ENCODE data around the gene MCM5. TPM values are rescaled to one million over a fixed set of nuclear protein-coding genes. Genes with fewer than 3 reads are reported as not detected.

The MCM5 gene
- total RNA-seq, 1 experiment from 2014 or later, result 194 TPM

DNA sequence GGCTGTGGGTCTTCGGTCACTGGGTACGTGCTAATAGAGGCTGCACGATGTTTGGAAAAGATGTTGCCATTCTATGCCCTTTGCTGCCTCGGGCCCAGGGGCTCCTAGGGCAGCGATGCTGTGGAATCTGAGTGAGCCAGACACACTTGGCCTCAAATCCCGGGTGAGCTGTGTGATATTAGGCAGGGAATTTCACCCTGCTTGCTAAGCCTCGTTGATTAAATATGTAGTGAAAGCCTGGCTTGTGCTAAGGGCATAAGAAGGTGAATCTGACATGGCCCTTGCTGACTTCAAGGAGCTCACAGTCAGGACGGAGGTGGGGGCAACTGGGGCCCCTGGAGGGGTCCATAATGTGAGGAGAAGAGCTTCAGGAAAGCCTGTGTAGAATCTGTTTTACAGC lies 24.4 kb upstream of the MCM5 start:
- H2AFZ ChIP-seq (ENCODE audit: low read depth, low read length, poor library complexity, severe bottlenecking), result peak overlapping the region; percentile 59
- no TSS peak for BruUV-seq (replicated peaks)
- no peaks in the 10 kb centered on the region for H3K36me3 ChIP-seq (ENCODE audit: control insufficient read depth in 1 of 2, insufficient read depth in 2 of 2, low read length in 2 of 2)
- TF ChIP-seq POLR2A (IDR thresholded peaks at IDR 0.05; ENCODE audit: borderline replicate concordance, extremely low read depth, insufficient read depth, insufficient read length) (no peak), FOSL1 (IDR thresholded peaks at IDR 0.05; ENCODE audit: low read depth) (no peak), EZH2 (IDR thresholded peaks at IDR 0.05) (no peak), SP1 (IDR thresholded peaks at IDR 0.05; ENCODE audit: low read depth) (no peak), EGR1 (IDR thresholded peaks at IDR 0.05; ENCODE audit: low read depth) (no peak), ZFX (IDR thresholded peaks at IDR 0.05) (no peak), CEBPB (IDR thresholded peaks at IDR 0.05; ENCODE audit: low read depth) (no peak), CBX3 (IDR thresholded peaks at IDR 0.05; ENCODE audit: low read depth) (no peak), RAD21 (IDR thresholded peaks at IDR 0.05; ENCODE audit: low read depth) (no peak), YY1 (IDR thresholded peaks at IDR 0.05; ENCODE audit: extremely low read depth, insufficient replicate concordance, low read depth, low read length) (no peak), EZH2phosphoT487 (IDR thresholded peaks at IDR 0.05; ENCODE audit: borderline replicate concordance) (no peak), JUND (IDR thresholded peaks at IDR 0.05) (no peak), SRF (IDR thresholded peaks at IDR 0.05; ENCODE audit: low read depth) (no peak), SIN3A (IDR thresholded peaks at IDR 0.05; ENCODE audit: low read depth) (no peak), POLR2AphosphoS5 (IDR thresholded peaks at IDR 0.05; ENCODE audit: low read depth, low read length) (no peak), ZNF274 (IDR thresholded peaks at IDR 0.05; ENCODE audit: low read depth, low read length) (no peak)
- TF ChIP-seq, protein P1, sequence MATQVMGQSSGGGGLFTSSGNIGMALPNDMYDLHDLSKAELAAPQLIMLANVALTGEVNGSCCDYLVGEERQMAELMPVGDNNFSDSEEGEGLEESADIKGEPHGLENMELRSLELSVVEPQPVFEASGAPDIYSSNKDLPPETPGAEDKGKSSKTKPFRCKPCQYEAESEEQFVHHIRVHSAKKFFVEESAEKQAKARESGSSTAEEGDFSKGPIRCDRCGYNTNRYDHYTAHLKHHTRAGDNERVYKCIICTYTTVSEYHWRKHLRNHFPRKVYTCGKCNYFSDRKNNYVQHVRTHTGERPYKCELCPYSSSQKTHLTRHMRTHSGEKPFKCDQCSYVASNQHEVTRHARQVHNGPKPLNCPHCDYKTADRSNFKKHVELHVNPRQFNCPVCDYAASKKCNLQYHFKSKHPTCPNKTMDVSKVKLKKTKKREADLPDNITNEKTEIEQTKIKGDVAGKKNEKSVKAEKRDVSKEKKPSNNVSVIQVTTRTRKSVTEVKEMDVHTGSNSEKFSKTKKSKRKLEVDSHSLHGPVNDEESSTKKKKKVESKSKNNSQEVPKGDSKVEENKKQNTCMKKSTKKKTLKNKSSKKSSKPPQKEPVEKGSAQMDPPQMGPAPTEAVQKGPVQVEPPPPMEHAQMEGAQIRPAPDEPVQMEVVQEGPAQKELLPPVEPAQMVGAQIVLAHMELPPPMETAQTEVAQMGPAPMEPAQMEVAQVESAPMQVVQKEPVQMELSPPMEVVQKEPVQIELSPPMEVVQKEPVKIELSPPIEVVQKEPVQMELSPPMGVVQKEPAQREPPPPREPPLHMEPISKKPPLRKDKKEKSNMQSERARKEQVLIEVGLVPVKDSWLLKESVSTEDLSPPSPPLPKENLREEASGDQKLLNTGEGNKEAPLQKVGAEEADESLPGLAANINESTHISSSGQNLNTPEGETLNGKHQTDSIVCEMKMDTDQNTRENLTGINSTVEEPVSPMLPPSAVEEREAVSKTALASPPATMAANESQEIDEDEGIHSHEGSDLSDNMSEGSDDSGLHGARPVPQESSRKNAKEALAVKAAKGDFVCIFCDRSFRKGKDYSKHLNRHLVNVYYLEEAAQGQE (IDR thresholded peaks at IDR 0.05; ENCODE audit: low read depth), result no peak
- TF ChIP-seq, protein P2, sequence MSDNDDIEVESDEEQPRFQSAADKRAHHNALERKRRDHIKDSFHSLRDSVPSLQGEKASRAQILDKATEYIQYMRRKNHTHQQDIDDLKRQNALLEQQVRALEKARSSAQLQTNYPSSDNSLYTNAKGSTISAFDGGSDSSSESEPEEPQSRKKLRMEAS (IDR thresholded peaks at IDR 0.05), result no peak
- TF ChIP-seq, protein P3, sequence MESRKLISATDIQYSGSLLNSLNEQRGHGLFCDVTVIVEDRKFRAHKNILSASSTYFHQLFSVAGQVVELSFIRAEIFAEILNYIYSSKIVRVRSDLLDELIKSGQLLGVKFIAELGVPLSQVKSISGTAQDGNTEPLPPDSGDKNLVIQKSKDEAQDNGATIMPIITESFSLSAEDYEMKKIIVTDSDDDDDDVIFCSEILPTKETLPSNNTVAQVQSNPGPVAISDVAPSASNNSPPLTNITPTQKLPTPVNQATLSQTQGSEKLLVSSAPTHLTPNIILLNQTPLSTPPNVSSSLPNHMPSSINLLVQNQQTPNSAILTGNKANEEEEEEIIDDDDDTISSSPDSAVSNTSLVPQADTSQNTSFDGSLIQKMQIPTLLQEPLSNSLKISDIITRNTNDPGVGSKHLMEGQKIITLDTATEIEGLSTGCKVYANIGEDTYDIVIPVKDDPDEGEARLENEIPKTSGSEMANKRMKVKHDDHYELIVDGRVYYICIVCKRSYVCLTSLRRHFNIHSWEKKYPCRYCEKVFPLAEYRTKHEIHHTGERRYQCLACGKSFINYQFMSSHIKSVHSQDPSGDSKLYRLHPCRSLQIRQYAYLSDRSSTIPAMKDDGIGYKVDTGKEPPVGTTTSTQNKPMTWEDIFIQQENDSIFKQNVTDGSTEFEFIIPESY (IDR thresholded peaks at IDR 0.05; ENCODE audit: extremely low read depth, insufficient replicate concordance, low read length), result no peak
- TF ChIP-seq, protein P4, sequence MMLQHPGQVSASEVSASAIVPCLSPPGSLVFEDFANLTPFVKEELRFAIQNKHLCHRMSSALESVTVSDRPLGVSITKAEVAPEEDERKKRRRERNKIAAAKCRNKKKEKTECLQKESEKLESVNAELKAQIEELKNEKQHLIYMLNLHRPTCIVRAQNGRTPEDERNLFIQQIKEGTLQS (IDR thresholded peaks at IDR 0.05), result no peak
- no peaks in the 10 kb centered on the region for H4K20me1 ChIP-seq (ENCODE audit: insufficient read depth)
- H3K4me1 ChIP-seq (ENCODE audit: control insufficient read depth in 1 of 2, insufficient read depth in 2 of 2, low read length in 2 of 2), result peaks cover 31 to 79% of the 10 kb centered on the region in 2 experiments
- no peaks in the 10 kb centered on the region for H3K9me2 ChIP-seq (ENCODE audit: insufficient read depth)
- ChIA-PET RAD21 (ENCODE audit: low non-redundant PET in 1 of 2, low total read pairs in 2 of 2, uncharacterized antibody in 2 of 2, unreplicated experiment in 2 of 2) (no interaction called here), CTCF (no interaction called here), POLR2A (no interaction called here)
- H3K27ac ChIP-seq (ENCODE audit: low read depth, low read length), result no peak overlapping the region
- H3K27me3 ChIP-seq (ENCODE audit: insufficient read depth, low read length), result no peaks in the 10 kb centered on the region
- no peak overlapping the region for H3K9ac ChIP-seq (ENCODE audit: low read length)
- H3K79me2 ChIP-seq (ENCODE audit: insufficient read depth, low read length), result no peaks in the 10 kb centered on the region
- no peak for ATAC-seq
- no peak for DNase-seq (ENCODE audit: low read depth, low spot score)
- no peak overlapping the region for H3K4me2 ChIP-seq (ENCODE audit: low read length)
- no peaks in the 10 kb centered on the region for H3K9me3 ChIP-seq (ENCODE audit: control insufficient read depth in 1 of 2, insufficient read depth in 1 of 2, low read depth in 1 of 2, low read length in 2 of 2)
- intact Hi-C loops (cut with micrococcal nuclease), result loop anchor here (10.0 kb wide), 1 partner anchor 459 kb away; no protein-coding TSS in a partner anchor
- no peak overlapping the region for H3K4me3 ChIP-seq (replicated peaks in 1 of 2; ENCODE audit: low read depth in 1 of 2, low read length in 2 of 2)

All from HCT116 (cell line).